ENCODE results near the gene SLC15A3. TPM values are rescaled to one million over a fixed set of nuclear protein-coding genes. Genes with fewer than 3 reads are reported as not detected.

SLC15A3 gene
- total and polyA plus RNA-seq, 8 donors: 2.0 to 25.3 (median 6.1) TPM

GRCh38 chr11:60902625-60903024 lies 49.4 kb downstream of the SLC15A3 start:
- Histone ChIP-seq H3K4me3 (no peak overlapping the region), H3K9me3 (no peaks in the 10 kb centered on the region), H3K27me3 (no peaks in the 10 kb centered on the region), H3K4me1 (peaks cover 0 to 16% (median 13%) of the 10 kb centered on the region in 3 donors), H3K27ac (no peak overlapping the region), H3K36me3 (peaks cover 21 to 55% (median 38%) of the 10 kb centered on the region in 3 donors)
- no peak for DNase-seq
- TF ChIP-seq CTCF (IDR thresholded peaks at IDR 0.05): no peak
- no peak for ATAC-seq
- FAIRE-seq: no peak
- WGBS, 2 donors: 82 to 91% methylated on average over 11 of the region's 11 CpGs
- intact Hi-C loops (cut with DNase I): no loop called here

- DNase-seq: no peak
- Histone ChIP-seq H3K4me3 (no peak overlapping the region), H3K27me3 (no peaks in the 10 kb centered on the region), H3K4me1 (peaks cover 0 to 16% (median 13%) of the 10 kb centered on the region in 3 donors), H3K9me3 (no peaks in the 10 kb centered on the region), H3K27ac (no peak overlapping the region), H3K36me3 (peaks cover 21 to 72% (median 56%) of the 10 kb centered on the region in 3 donors)
- TF ChIP-seq CTCF (IDR thresholded peaks at IDR 0.05): no peak
- intact Hi-C loops (cut with DNase I): no loop called here
- WGBS, 2 donors: 82 to 84% methylated on average over 13 of the region's 13 CpGs
- FAIRE-seq: no peak
- ATAC-seq: no peak
Measured at GRCh38 chr11:60900673-60901404, 51.1 kb downstream of the SLC15A3 start.

- no peak for TF ChIP-seq CTCF (IDR thresholded peaks at IDR 0.05)
- Histone ChIP-seq H3K27ac (no peak overlapping the region), H3K36me3 (peaks cover 21 to 81% (median 60%) of the 10 kb centered on the region in 3 donors), H3K4me3 (no peak overlapping the region), H3K4me1 (peaks cover 0 to 11% (median 9%) of the 10 kb centered on the region in 3 donors), H3K27me3 (no peaks in the 10 kb centered on the region), H3K9me3 (no peaks in the 10 kb centered on the region)
- ATAC-seq (no peak), FAIRE-seq (no peak), DNase-seq (no peak)
- 71 to 77% methylated on average over 4 of the region's 4 CpGs for WGBS, 2 donors
- intact Hi-C loops (cut with DNase I): loop anchor here (5.0 to 10.0 kb wide), 3 partner anchors 55 to 68 kb away; partner anchors contain the start of gene CCDC86 (in 1 of the 3)
Measured at GRCh38 chr11:60899977-60900376, 52.0 kb downstream of the SLC15A3 start.

GRCh38 chr11:60899046-60899936 lies 52.7 kb downstream of the SLC15A3 start:
- ATAC-seq: peak; percentile 61 to 90 (median 86)
- Histone ChIP-seq H3K4me1 (peaks cover 0 to 6% (median 2%) of the 10 kb centered on the region in 3 donors), H3K27ac (no peak overlapping the region), H3K36me3 (peaks cover 21 to 88% (median 60%) of the 10 kb centered on the region in 3 donors), H3K27me3 (no peaks in the 10 kb centered on the region), H3K4me3 (no peak overlapping the region), H3K9me3 (no peaks in the 10 kb centered on the region)
- 54 to 55% methylated on average over 12 of the region's 12 CpGs for WGBS, 2 donors
- no peak for FAIRE-seq
- intact Hi-C loops (cut with DNase I): loop anchor here (5.0 to 10.0 kb wide), 3 partner anchors 54 to 67 kb away; partner anchors contain the start of gene CCDC86 (in 1 of the 3)
- peak; percentile 76 to 89 (median 88) for TF ChIP-seq CTCF (IDR thresholded peaks at IDR 0.05)
- DNase-seq: peak in 2 of 6 donors; percentile 22 to 54
